GM12878 (cell line): ENCODE data around the gene DDRGK1. TPM values are rescaled to one million over a fixed set of nuclear protein-coding genes. Genes with fewer than 3 reads are reported as not detected.

ENCODE experiments used
- ATAC-seq: fragments of 200-7000 bp; cut with Tn5 transposase; 3 replicates; pipeline ENCODE4 v1.9.1; 2020; ENCODE audit warnings: mild to moderate bottlenecking, moderate library complexity
- BruUV-seq: library from RNA; stranded (reverse); fragments of 400-500 nt; replicated peaks from 2 replicates; lab custom pipeline; 2021; lab: Mats Ljungman, UMichigan
- CTCF ChIA-PET: fragments of 300-600 bp; sonication (Branson Sonifier 250); formaldehyde crosslinking; extraction: SDS; loops from one replicate; lab custom pipeline; 2021; ENCODE audit warnings: inconsistent platforms; lab: Yijun Ruan, JAX
- POLR2A ChIA-PET: fragments of 350-600 bp; formaldehyde crosslinking; extraction: SDS; loops from one replicate; lab custom pipeline; 2021; ENCODE audit warnings: inconsistent platforms; lab: Charles Lee
- RAD21 ChIA-PET: fragments of 300-600 bp; sonication (Branson Sonifier 250); formaldehyde crosslinking; loops from one replicate; lab custom pipeline; 2023; ENCODE audit warnings: antibody characterized with exemption; ENCODE audit not compliant: unreplicated experiment; lab: Charles Lee
- SMC1A ChIA-PET: fragments of 300-600 bp; sonication (Branson Sonifier 250); formaldehyde crosslinking; loops from one replicate; lab custom pipeline; 2023; ENCODE audit not compliant: unreplicated experiment, uncharacterized antibody; lab: Charles Lee
- DNase-seq: peaks from one replicate; pipeline ENCODE4 v3.0.0-alpha.2; 2011; ENCODE audit warnings: low read depth, low spot score
- FAIRE-seq: peaks from 3 replicates; lab custom pipeline; 2011; peaks lifted over from hg19 to GRCh38; lab: Jason Lieb, UNC
- H2AFZ ChIP-seq: 2 replicates; pipeline ENCODE4 v1.6.0; 2011; ENCODE audit warnings: low read depth, low read length, control low read depth; ENCODE audit not compliant: control insufficient read depth
- H3K27ac ChIP-seq: 2 replicates; pipeline ENCODE4 v1.5.1; 2011; ENCODE audit warnings: control low read depth; ENCODE audit not compliant: control insufficient read depth, insufficient read depth
- H3K27me3 ChIP-seq, 2 experiments: replicated peaks in 1 of 2; 2 replicates each; pipeline versions ENCODE4 v1.6.0 to v1.6.1; 2011; ENCODE audit warnings: low read length in 1 of 2; ENCODE audit not compliant: control insufficient read depth in 2 of 2, insufficient read depth in 2 of 2
- H3K36me3 ChIP-seq, 2 experiments: 2 replicates each; pipeline ENCODE4 v1.5.1; 2011; ENCODE audit warnings: low read length in 1 of 2; ENCODE audit not compliant: control insufficient read depth in 2 of 2, insufficient read depth in 2 of 2
- H3K4me1 ChIP-seq: 2 replicates; pipeline ENCODE4 v1.6.1; 2011; ENCODE audit warnings: mild to moderate bottlenecking, low read length, moderate library complexity, mixed read lengths; ENCODE audit not compliant: control insufficient read depth, insufficient read depth
- H3K4me2 ChIP-seq: 2 replicates; pipeline ENCODE4 v1.6.0; 2011; ENCODE audit warnings: control low read depth; ENCODE audit not compliant: control insufficient read depth, insufficient read depth
- H3K4me3 ChIP-seq: fragments of 200-600 bp; sonication (generic); 2 replicates; pipeline ENCODE4 v1.5.1; 2016
- H3K79me2 ChIP-seq: 2 replicates; pipeline ENCODE4 v1.6.0; 2011; ENCODE audit warnings: low read length; ENCODE audit not compliant: control insufficient read depth, insufficient read depth
- H3K9ac ChIP-seq: 2 replicates; pipeline ENCODE4 v1.8.0; 2011; ENCODE audit warnings: low read length, control low read depth, mixed read lengths; ENCODE audit not compliant: control insufficient read depth, insufficient read depth
- H3K9me3 ChIP-seq: replicated peaks from 3 replicates; pipeline ENCODE4 v1.5.1; 2011; ENCODE audit warnings: mild to moderate bottlenecking, low read length; ENCODE audit not compliant: control insufficient read depth, insufficient read depth
- H4K20me1 ChIP-seq: 2 replicates; pipeline ENCODE4 v1.6.0; 2011; ENCODE audit not compliant: control insufficient read depth, insufficient read depth
- CEBPB ChIP-seq, 2 experiments: fragments of 150-350 bp in 1 of 2; IDR thresholded peaks; 2 replicates each; pipeline ENCODE4 v1.6.1; 2012 to 2014; ENCODE audit warnings: low read depth in 2 of 2, low read length in 2 of 2, borderline replicate concordance in 1 of 2, inconsistent platforms in 1 of 2
- MEF2A ChIP-seq: IDR thresholded peaks from 2 replicates; pipeline ENCODE4 v1.6.1; 2011; ENCODE audit warnings: low read depth, mild to moderate bottlenecking, low read length, moderate library complexity; ENCODE audit not compliant: insufficient read depth
- NFIC ChIP-seq: IDR thresholded peaks from 2 replicates; pipeline ENCODE4 v1.6.1; 2012; ENCODE audit warnings: low read depth, mild to moderate bottlenecking, inconsistent platforms, low read length, moderate library complexity
- NR2C2 ChIP-seq: IDR thresholded peaks from 2 replicates; pipeline ENCODE4 v1.6.1; 2011; ENCODE audit warnings: borderline replicate concordance, low read depth; ENCODE audit not compliant: control insufficient read depth, insufficient read length
- RAD21 ChIP-seq: IDR thresholded peaks from 2 replicates; pipeline ENCODE4 v1.6.1; 2011; ENCODE audit warnings: mild to moderate bottlenecking, low read depth, low read length, moderate library complexity; ENCODE audit not compliant: insufficient read depth
- WGBS: methylation state at CpG from one replicate; pipeline ENCODE4 v1.1.6; 2016; ENCODE audit warnings: low lambda C conversion rate; ENCODE audit not compliant: insufficient replicate concordance, insufficient coverage; ENCODE audit errors: missing lambda C conversion rate; 5-methylcytosine and 5-hydroxymethylcytosine counted together
- in situ Hi-C: fragments of 300-500 bp; cut with MboI; formaldehyde crosslinking; loops from 9 replicates; pipeline ENCODE4 v1.14.3; 2018; ENCODE audit warnings: mixed read lengths
- intact Hi-C: fragments of 100-400 bp; cut with micrococcal nuclease; formaldehyde crosslinking; loops from one replicate; pipeline ENCODE4 v1.14.2; 2022; ENCODE audit not compliant: unreplicated experiment
- polyA plus RNA-seq, 11 experiments: library from polyadenylated mRNA; depleted of rRNA in 4 of 11; unstranded in 6 of 11; stranded (reverse) in 5 of 11; fragments of >200 nt; fragmentation: Nextera tagmentation in 4 of 11; fragmentation: Illumina TruSeq in 1 of 11; extraction: Ambion mirVana in 4 of 11; extraction: Trizol in 1 of 11; gene quantifications; 1 replicate in 1 of 11; 2 replicates in 10 of 11; pipeline versions ENCODE4 v1.2.1 to v1.2.3, GENCODE V29; 2011 to 2016; ENCODE audit warnings: inconsistent platforms in 2 of 11, missing spikeins in 2 of 11, low read depth in 1 of 11
- total RNA-seq, 4 experiments: library from RNA; depleted of rRNA in 3 of 4; stranded (reverse); fragments of >200 nt in 3 of 4; fragmentation: Illumina TruSeq in 1 of 4; extraction: Trizol in 1 of 4; gene quantifications; 2 replicates each; pipeline versions ENCODE4 v1.2.1 to v1.2.3, GENCODE V29; 2013 to 2021
- TF ChIP-seq, protein P1 (sequence below): fragments of 450-650 bp; IDR thresholded peaks from 2 replicates; pipeline ENCODE4 v1.6.1; 2017; ENCODE audit warnings: mild to moderate bottlenecking, moderate library complexity
- TF ChIP-seq, protein P2 (sequence below), 3 experiments: IDR thresholded peaks in 2 of 3; conservative IDR thresholded peaks in 1 of 3; 2 replicates each; pipeline ENCODE4 v1.5.1; 2011; ENCODE audit warnings: low read depth in 3 of 3, low read length in 3 of 3, mild to moderate bottlenecking in 3 of 3, control low read depth in 2 of 3, moderate library complexity in 2 of 3, inconsistent platforms in 1 of 3, mixed read lengths in 1 of 3; ENCODE audit not compliant: control insufficient read depth in 2 of 3, insufficient read depth in 1 of 3; ENCODE audit errors: extremely low read depth in 1 of 3
- TF ChIP-seq, protein P3 (sequence below): fragments of 450-650 bp; formaldehyde crosslinking; IDR thresholded peaks from 2 replicates; pipeline ENCODE4 v1.4.0; 2022; ENCODE audit warnings: mild to moderate bottlenecking, moderate library complexity

Gene DDRGK1
- total and polyA plus RNA-seq, 10 of the 15 experiments (the other 5 are each of a cell fraction or from before 2014, with no cell fraction given) = 4.0 to 55.2 (median 39.7) TPM

DNA sequence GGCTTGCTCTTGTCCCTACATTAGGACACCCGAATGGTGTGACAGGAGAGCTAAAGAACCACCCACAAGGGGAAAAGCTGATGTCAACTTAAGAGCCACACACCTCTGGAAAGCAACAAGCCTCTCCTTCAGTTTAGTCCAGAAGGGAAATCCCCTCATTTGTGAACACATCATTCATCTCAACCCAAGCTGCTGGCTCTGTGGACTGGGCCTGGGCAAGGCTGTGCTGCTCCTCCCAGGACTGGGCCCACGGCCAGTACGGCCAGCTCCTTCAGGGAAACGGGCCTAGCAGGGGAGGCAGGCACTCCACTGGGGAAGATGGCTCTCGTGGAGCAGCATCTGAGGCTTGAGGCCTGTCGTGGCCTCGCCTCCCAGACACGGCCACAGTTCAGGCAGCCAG lies 47.3 kb upstream of the DDRGK1 start (continued):
- TF ChIP-seq, protein P1, sequence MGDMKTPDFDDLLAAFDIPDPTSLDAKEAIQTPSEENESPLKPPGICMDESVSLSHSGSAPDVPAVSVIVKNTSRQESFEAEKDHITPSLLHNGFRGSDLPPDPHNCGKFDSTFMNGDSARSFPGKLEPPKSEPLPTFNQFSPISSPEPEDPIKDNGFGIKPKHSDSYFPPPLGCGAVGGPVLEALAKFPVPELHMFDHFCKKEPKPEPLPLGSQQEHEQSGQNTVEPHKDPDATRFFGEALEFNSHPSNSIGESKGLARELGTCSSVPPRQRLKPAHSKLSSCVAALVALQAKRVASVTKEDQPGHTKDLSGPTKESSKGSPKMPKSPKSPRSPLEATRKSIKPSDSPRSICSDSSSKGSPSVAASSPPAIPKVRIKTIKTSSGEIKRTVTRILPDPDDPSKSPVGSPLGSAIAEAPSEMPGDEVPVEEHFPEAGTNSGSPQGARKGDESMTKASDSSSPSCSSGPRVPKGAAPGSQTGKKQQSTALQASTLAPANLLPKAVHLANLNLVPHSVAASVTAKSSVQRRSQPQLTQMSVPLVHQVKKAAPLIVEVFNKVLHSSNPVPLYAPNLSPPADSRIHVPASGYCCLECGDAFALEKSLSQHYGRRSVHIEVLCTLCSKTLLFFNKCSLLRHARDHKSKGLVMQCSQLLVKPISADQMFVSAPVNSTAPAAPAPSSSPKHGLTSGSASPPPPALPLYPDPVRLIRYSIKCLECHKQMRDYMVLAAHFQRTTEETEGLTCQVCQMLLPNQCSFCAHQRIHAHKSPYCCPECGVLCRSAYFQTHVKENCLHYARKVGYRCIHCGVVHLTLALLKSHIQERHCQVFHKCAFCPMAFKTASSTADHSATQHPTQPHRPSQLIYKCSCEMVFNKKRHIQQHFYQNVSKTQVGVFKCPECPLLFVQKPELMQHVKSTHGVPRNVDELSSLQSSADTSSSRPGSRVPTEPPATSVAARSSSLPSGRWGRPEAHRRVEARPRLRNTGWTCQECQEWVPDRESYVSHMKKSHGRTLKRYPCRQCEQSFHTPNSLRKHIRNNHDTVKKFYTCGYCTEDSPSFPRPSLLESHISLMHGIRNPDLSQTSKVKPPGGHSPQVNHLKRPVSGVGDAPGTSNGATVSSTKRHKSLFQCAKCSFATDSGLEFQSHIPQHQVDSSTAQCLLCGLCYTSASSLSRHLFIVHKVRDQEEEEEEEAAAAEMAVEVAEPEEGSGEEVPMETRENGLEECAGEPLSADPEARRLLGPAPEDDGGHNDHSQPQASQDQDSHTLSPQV = no peak

DNA sequence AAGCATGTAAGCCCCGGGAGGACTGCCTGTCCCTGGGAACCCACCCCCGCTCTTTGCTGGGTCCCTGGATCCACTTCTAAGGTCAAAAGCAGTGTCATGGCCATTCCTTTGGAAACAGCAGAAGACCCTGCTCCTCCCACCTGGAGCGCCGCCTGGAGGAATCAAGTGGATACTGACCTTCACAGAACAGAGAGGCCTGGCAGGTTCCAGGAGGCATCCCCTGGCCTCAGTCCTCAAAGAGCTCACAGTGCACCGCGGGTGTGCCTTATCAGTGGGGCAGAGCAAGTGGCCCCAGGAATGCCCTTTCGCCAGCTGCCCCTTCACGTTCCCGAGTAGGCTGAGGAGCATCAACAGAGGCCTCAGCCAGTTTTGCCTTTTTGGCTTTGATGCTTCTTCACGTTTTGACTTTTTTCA lies 45.6 kb upstream of the DDRGK1 start:
- BruUV-seq = no TSS peak
- intact Hi-C loops = no loop called here
- no peaks in the 10 kb centered on the region for H3K36me3 ChIP-seq
- H3K4me2 ChIP-seq = no peak overlapping the region
- H3K79me2 ChIP-seq = no peaks in the 10 kb centered on the region
- no peaks in the 10 kb centered on the region for H3K9me3 ChIP-seq
- ChIA-PET RAD21 (no interaction called here), POLR2A (no interaction called here), CTCF (no interaction called here), SMC1A (no interaction called here)
- H3K9ac ChIP-seq = no peak overlapping the region
- H3K4me3 ChIP-seq = no peak overlapping the region
- no peaks in the 10 kb centered on the region for H4K20me1 ChIP-seq
- WGBS = 51% methylated on average over 10 of the region's 10 CpGs
- TF ChIP-seq NR2C2 = no peak
- TF ChIP-seq CEBPB (IDR thresholded peaks at IDR 0.05; ENCODE audit: borderline replicate concordance in 1 of 2, low read depth in 2 of 2, low read length in 2 of 2) = no peak
- TF ChIP-seq, protein P2, sequence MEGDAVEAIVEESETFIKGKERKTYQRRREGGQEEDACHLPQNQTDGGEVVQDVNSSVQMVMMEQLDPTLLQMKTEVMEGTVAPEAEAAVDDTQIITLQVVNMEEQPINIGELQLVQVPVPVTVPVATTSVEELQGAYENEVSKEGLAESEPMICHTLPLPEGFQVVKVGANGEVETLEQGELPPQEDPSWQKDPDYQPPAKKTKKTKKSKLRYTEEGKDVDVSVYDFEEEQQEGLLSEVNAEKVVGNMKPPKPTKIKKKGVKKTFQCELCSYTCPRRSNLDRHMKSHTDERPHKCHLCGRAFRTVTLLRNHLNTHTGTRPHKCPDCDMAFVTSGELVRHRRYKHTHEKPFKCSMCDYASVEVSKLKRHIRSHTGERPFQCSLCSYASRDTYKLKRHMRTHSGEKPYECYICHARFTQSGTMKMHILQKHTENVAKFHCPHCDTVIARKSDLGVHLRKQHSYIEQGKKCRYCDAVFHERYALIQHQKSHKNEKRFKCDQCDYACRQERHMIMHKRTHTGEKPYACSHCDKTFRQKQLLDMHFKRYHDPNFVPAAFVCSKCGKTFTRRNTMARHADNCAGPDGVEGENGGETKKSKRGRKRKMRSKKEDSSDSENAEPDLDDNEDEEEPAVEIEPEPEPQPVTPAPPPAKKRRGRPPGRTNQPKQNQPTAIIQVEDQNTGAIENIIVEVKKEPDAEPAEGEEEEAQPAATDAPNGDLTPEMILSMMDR (IDR thresholded peaks at IDR 0.05 in 2 of 3, conservative IDR thresholded peaks at IDR 0.05 in 1 of 3; ENCODE audit: control insufficient read depth in 2 of 3, extremely low read depth in 1 of 3, insufficient read depth in 1 of 3, low read depth in 3 of 3, low read length in 3 of 3) = peak in 2 of 3 experiments; percentile 6 to 24; a peak in 2 of 6 replicates
- no peak for TF ChIP-seq MEF2A
- TF ChIP-seq, protein P3, sequence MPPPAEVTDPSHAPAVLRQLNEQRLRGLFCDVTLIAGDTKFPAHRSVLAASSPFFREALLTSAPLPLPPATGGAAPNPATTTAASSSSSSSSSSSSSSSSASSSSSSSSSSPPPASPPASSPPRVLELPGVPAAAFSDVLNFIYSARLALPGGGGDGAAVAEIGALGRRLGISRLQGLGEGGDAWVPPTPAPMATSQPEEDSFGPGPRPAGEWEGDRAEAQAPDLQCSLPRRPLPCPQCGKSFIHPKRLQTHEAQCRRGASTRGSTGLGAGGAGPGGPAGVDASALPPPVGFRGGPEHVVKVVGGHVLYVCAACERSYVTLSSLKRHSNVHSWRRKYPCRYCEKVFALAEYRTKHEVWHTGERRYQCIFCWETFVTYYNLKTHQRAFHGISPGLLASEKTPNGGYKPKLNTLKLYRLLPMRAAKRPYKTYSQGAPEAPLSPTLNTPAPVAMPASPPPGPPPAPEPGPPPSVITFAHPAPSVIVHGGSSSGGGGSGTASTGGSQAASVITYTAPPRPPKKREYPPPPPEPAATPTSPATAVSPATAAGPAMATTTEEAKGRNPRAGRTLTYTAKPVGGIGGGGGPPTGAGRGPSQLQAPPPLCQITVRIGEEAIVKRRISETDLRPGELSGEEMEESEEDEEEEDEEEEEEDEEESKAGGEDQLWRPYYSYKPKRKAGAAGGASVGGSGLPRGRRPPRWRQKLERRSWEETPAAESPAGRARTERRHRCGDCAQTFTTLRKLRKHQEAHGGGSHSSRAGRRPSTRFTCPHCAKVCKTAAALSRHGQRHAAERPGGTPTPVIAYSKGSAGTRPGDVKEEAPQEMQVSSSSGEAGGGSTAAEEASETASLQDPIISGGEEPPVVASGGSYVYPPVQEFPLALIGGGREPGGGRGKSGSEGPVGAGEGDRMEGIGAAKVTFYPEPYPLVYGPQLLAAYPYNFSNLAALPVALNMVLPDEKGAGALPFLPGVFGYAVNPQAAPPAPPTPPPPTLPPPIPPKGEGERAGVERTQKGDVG = no peak
- TF ChIP-seq NFIC = no peak
- TF ChIP-seq RAD21 = peak; percentile 37; the same call in 1 of the 2 replicates
- H2AFZ ChIP-seq = no peak overlapping the region
- H3K4me1 ChIP-seq = no peaks in the 10 kb centered on the region; the same call in none of the 2 replicates
- no peak for DNase-seq
- H3K27me3 ChIP-seq = peaks cover 4 to 9% of the 10 kb centered on the region in 2 experiments; a peak in 3 of 4 replicates
- in situ Hi-C loops = no loop called here
- FAIRE-seq = no peak
- no peak overlapping the region for H3K27ac ChIP-seq
- 0 out of 3 replicates have a peak, but pooled peaks have one; percentile 27 for ATAC-seq
